RWPE2 (cell line): ENCODE data around the gene NEK5.
A peak's percentile ranks its signal among the peaks of the same experiment; 100 is the strongest.

ENCODE experiments used
- ATAC-seq: fragments of 200-7000 bp; cut with Tn5 transposase; 3 replicates; pipeline ENCODE4 v1.9.1; 2021; ENCODE audit warnings: low read depth
- DNase-seq: peaks from one replicate; pipeline ENCODE4 v3.0.0-alpha.2; 2020; ENCODE audit warnings: low spot score
- H3K27ac ChIP-seq: fragments of 450-650 bp; 2 replicates; pipeline ENCODE4 v1.5.1; 2017; ENCODE audit warnings: mild to moderate bottlenecking; ENCODE audit not compliant: poor library complexity, severe bottlenecking
- H3K27me3 ChIP-seq: fragments of 250-450 bp; sonication (Bioruptor Pico); 2 replicates; pipeline ENCODE4 v1.5.1; 2021; ENCODE audit warnings: mild to moderate bottlenecking, moderate library complexity; ENCODE audit not compliant: insufficient read depth, poor library complexity, severe bottlenecking
- H3K36me3 ChIP-seq: fragments of 250-450 bp; sonication (Bioruptor Pico); 2 replicates; pipeline ENCODE4 v1.5.1; 2020; ENCODE audit warnings: low read depth, mild to moderate bottlenecking, moderate library complexity
- H3K4me1 ChIP-seq: fragments of 250-450 bp; sonication (Bioruptor Pico); 2 replicates; pipeline ENCODE4 v1.5.1; 2021; ENCODE audit warnings: mild to moderate bottlenecking, moderate library complexity; ENCODE audit not compliant: insufficient read depth, poor library complexity, severe bottlenecking
- H3K4me3 ChIP-seq: fragments of 250-450 bp; sonication (Bioruptor Pico); 2 replicates; pipeline ENCODE4 v1.5.1; 2021; ENCODE audit warnings: mild to moderate bottlenecking, moderate library complexity; ENCODE audit not compliant: severe bottlenecking
- H3K9me3 ChIP-seq: fragments of 250-450 bp; sonication (Bioruptor Pico); 2 replicates; pipeline ENCODE4 v1.5.1; 2021; ENCODE audit warnings: mild to moderate bottlenecking, moderate library complexity; ENCODE audit not compliant: severe bottlenecking
- TF ChIP-seq, protein P1 (sequence below): fragments of 450-650 bp; IDR thresholded peaks from one replicate; pipeline ENCODE4 v1.5.1; 2017; ENCODE audit warnings: mild to moderate bottlenecking, moderate library complexity; ENCODE audit not compliant: poor library complexity, severe bottlenecking

NEK5 gene

DNA sequence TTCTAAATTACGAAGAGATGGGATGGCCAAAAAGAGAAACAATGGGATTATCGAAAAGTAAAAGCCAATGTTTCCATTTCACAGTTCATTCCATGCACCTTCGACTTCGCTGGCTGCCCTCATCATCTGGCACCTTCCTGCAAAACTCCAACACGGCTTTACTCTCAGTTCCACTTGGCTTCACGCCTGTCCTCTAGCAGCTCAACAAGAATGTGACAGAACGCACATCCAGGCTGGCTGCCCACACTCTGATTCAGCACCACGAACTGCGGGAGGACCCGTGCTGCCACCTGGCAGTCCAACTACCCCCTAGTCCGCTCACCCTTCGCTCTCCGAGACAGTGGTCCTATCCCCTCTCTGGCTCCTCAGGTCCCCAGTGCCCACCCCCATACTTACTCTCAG, 129.4 kb downstream of the NEK5 start:
- H3K9me3 ChIP-seq: no peaks in the 10 kb centered on the region
- no peak for DNase-seq
- H3K4me3 ChIP-seq: no peak overlapping the region
- no peaks in the 10 kb centered on the region for H3K36me3 ChIP-seq
- no peaks in the 10 kb centered on the region for H3K4me1 ChIP-seq
- peak; percentile 35; the same call in 1 of the 3 replicates for ATAC-seq
- TF ChIP-seq, protein P1, sequence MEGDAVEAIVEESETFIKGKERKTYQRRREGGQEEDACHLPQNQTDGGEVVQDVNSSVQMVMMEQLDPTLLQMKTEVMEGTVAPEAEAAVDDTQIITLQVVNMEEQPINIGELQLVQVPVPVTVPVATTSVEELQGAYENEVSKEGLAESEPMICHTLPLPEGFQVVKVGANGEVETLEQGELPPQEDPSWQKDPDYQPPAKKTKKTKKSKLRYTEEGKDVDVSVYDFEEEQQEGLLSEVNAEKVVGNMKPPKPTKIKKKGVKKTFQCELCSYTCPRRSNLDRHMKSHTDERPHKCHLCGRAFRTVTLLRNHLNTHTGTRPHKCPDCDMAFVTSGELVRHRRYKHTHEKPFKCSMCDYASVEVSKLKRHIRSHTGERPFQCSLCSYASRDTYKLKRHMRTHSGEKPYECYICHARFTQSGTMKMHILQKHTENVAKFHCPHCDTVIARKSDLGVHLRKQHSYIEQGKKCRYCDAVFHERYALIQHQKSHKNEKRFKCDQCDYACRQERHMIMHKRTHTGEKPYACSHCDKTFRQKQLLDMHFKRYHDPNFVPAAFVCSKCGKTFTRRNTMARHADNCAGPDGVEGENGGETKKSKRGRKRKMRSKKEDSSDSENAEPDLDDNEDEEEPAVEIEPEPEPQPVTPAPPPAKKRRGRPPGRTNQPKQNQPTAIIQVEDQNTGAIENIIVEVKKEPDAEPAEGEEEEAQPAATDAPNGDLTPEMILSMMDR: no peak
- H3K27me3 ChIP-seq: no peaks in the 10 kb centered on the region
- H3K27ac ChIP-seq: no peak overlapping the region

DNA sequence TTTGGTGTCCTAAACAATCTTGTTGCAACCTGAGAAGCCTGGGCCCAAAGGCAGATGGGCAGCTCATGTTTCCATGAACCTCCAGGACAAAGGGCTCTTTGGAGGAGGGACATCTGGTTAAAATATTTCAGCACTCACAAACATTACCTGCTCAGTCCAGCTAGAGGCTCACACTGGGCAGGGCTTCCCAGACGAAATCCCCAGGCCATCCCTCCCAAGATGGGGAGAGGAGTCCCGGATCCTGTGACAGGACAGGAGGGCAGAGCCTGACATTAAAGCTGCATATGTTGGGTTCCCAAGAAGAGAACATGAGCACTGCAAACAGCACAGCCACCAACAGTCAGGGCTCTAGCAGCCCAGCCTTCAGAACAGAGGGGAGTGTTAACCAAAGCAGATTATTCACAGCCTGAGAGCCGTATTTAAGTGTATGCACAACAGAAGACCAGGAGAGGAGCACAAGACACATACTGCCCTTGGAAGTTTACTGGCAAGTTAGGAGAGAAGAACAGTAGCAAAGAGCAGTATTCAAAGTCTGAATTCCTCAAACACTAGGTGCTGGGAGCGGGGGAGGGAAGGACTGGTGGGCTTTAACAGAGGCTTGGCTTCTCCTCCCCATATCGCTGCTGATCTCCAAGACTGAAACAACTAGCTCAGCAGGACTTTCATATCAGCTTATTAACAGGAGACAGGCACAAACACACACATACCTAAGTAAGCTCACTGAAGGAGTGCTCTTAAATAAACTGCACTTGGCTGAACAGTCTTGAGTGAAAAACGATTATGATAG, 130.0 kb downstream of the NEK5 start:
- Histone ChIP-seq H3K36me3 (no peaks in the 10 kb centered on the region), H3K9me3 (no peaks in the 10 kb centered on the region), H3K27me3 (no peaks in the 10 kb centered on the region), H3K4me3 (no peak overlapping the region), H3K27ac (no peak overlapping the region), H3K4me1 (no peaks in the 10 kb centered on the region)
- DNase-seq (no peak), ATAC-seq (no peak)
- TF ChIP-seq, protein P1: no peak

DNA sequence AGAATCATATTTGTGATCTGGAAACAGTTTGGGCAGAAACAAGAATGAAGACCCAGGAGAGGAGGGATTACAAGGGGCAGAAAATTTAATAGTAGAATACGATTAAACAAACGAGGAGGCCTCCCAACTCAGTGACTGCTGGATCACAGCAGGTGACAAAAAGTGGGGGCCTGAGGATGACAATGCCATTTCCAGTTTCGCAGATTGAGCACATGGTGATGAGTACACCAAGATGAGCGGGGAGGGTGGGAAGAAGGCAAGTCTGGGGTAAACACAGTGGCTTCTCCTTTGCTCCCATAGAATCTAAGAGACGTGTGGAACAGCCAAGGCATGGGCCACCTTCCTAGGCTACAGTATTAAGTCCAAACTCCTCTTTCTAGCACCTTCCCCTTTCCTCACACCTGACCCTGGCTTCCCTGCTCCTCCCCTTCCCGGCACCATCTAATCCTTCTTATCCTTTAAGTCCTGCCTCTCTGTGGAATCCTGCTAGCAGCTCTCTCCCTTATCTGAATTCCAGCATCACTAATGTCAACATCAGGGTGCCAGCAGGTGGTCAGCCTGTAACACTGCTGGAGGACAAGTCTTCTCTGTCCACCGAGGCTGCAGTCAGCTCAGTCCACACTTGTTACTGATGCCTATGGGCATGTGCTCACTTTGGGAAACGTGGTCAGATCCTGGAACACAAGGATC, 131.1 kb downstream of the NEK5 start:
- Histone ChIP-seq H3K27ac (no peak overlapping the region), H3K9me3 (no peaks in the 10 kb centered on the region), H3K36me3 (no peaks in the 10 kb centered on the region), H3K4me3 (no peak overlapping the region), H3K27me3 (no peaks in the 10 kb centered on the region), H3K4me1 (no peaks in the 10 kb centered on the region)
- DNase-seq: no peak
- ATAC-seq: no peak
- TF ChIP-seq, protein P1: no peak

DNA sequence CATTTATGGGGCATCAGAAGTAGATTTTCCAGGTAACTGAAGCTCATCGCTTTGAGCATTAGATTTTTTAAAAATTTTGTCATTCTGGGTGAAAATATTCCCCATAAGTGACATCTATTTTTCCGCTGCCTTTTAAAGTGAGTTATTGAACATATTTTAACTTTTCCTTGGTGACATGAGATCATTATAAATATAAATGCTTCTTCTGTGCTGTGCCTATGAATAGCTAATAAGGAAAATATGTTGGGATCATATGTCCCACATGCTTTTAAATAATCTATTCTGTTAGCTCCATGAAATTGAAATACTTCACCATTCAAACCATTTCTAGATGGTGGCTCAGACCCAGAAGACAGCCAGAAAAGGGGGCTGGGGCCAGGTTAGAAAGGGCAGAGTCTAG, 131.7 kb downstream of the NEK5 start:
- no peak overlapping the region for H3K27ac ChIP-seq
- TF ChIP-seq, protein P1: no peak
- no peak for DNase-seq
- no peaks in the 10 kb centered on the region for H3K9me3 ChIP-seq
- no peaks in the 10 kb centered on the region for H3K27me3 ChIP-seq
- no peak for ATAC-seq
- H3K36me3 ChIP-seq: no peaks in the 10 kb centered on the region
- H3K4me3 ChIP-seq: no peak overlapping the region
- H3K4me1 ChIP-seq: no peaks in the 10 kb centered on the region

DNA sequence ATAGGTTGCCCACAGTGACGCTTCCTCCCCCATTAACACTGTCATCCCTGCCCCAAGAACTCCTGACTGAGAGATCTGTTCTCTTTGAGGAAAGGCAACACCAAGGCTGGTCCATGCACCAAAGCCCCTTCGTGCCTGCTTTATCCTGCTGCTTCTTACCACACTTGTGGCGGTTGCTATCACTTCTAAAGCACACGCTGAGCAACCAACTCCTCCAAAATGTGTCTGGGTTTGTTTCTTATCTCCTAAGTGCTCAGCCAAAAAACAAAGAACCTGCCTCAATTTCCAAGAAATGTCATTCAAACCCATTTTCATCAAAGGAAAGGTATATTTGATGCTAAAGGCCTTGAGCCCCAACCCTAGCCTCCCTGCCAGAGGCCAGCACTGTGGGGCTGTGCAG, 132.2 kb downstream of the NEK5 start:
- TF ChIP-seq, protein P1: no peak
- no peaks in the 10 kb centered on the region for H3K4me1 ChIP-seq
- no peak overlapping the region for H3K4me3 ChIP-seq
- H3K27ac ChIP-seq: no peak overlapping the region
- no peaks in the 10 kb centered on the region for H3K27me3 ChIP-seq
- ATAC-seq: no peak
- no peaks in the 10 kb centered on the region for H3K36me3 ChIP-seq
- DNase-seq: no peak
- no peaks in the 10 kb centered on the region for H3K9me3 ChIP-seq
